ENCODE measurements around the gene YPEL3. TPM values are rescaled to one million over a fixed set of nuclear protein-coding genes. Genes with fewer than 3 reads are reported as not detected.

YPEL3 gene
- total RNA-seq, 3 donors from 2014 or later = 106 to 143 (median 114) TPM

GRCh38 chr16:30113711-30114333 is 17.8 kb upstream of the YPEL3 start:
- TF ChIP-seq POLR2AphosphoS5 (IDR thresholded peaks at IDR 0.05) = no peak
- no peak for TF ChIP-seq CTCF (IDR thresholded peaks at IDR 0.05)
- TF ChIP-seq POLR2A (IDR thresholded peaks at IDR 0.05) = no peak
- intact Hi-C loops (cut with DNase I; ENCODE audit: low total_unique reads) = no loop called here
- H3K36me3 ChIP-seq = no peaks in the 10 kb centered on the region
- DNase-seq (ENCODE audit: low spot score in 2 of 2) = no peak
- no peaks in the 10 kb centered on the region for H3K4me1 ChIP-seq
- H3K27ac ChIP-seq = peak overlapping the region; percentile 41 to 43
- H3K9me3 ChIP-seq = no peaks in the 10 kb centered on the region
- no peak overlapping the region for H3K4me3 ChIP-seq
- no peaks in the 10 kb centered on the region for H3K27me3 ChIP-seq

- Histone ChIP-seq H3K9me3 (no peaks in the 10 kb centered on the region), H3K4me1 (no peaks in the 10 kb centered on the region), H3K27ac (peak within 1 kb of the TSS; percentile 41 to 43), H3K4me3 (no peak within 1 kb of the TSS), H3K27me3 (no peaks in the 10 kb centered on the region), H3K36me3 (no peaks in the 10 kb centered on the region)
- DNase-seq (ENCODE audit: low spot score in 2 of 2) = no peak
- intact Hi-C loops (cut with DNase I; ENCODE audit: low total_unique reads) = no loop called here
- no peak for TF ChIP-seq POLR2A (IDR thresholded peaks at IDR 0.05)
- no peak for TF ChIP-seq CTCF (IDR thresholded peaks at IDR 0.05)
- no peak for TF ChIP-seq POLR2AphosphoS5 (IDR thresholded peaks at IDR 0.05)
These were observed 17.2 kb upstream of the YPEL3 start, which contains the start of gene GDPD3 for GRCh38 chr16:30113031-30113710. Gene GDPD3 (minus strand): TSS chr16:30113537. CDS start chr16:30113478, 59 bp downstream.

- Histone ChIP-seq H3K4me1 (no peaks in the 10 kb centered on the region), H3K9me3 (no peaks in the 10 kb centered on the region), H3K4me3 (no peak overlapping the region), H3K27me3 (no peaks in the 10 kb centered on the region), H3K27ac (peak overlapping the region; percentile 41 to 43), H3K36me3 (no peaks in the 10 kb centered on the region)
- intact Hi-C loops (cut with DNase I; ENCODE audit: low total_unique reads) = no loop called here
- DNase-seq (ENCODE audit: low spot score in 2 of 2) = no peak
- TF ChIP-seq CTCF (IDR thresholded peaks at IDR 0.05) = peak in 1 of 3 donors; percentile 22
- TF ChIP-seq POLR2AphosphoS5 (IDR thresholded peaks at IDR 0.05) = no peak
These were observed 16.4 kb upstream of the YPEL3 start for GRCh38 chr16:30112197-30113030.

- intact Hi-C loops (cut with DNase I; ENCODE audit: low total_unique reads) = no loop called here
- DNase-seq (ENCODE audit: low spot score in 2 of 2) = no peak
- Histone ChIP-seq H3K27me3 (no peaks in the 10 kb centered on the region), H3K36me3 (no peaks in the 10 kb centered on the region), H3K27ac (no peak overlapping the region), H3K4me1 (no peaks in the 10 kb centered on the region), H3K9me3 (no peaks in the 10 kb centered on the region), H3K4me3 (no peak overlapping the region)
- TF ChIP-seq POLR2A (IDR thresholded peaks at IDR 0.05) = no peak
- TF ChIP-seq CTCF (IDR thresholded peaks at IDR 0.05) = no peak
- no peak for TF ChIP-seq POLR2AphosphoS5 (IDR thresholded peaks at IDR 0.05)
These were observed 14.6 kb upstream of the YPEL3 start for GRCh38 chr16:30110661-30111060.
